ENCODE results near the gene CDCA4. TPM values are rescaled to one million over a fixed set of nuclear protein-coding genes. Genes with fewer than 3 reads are reported as not detected.

Gene CDCA4
- polyA plus RNA-seq, 1 donor from 2014 or later, result 5.4 TPM

- H2AFZ ChIP-seq (ENCODE audit: low read depth, low read length), result no peak overlapping the region
These were observed 45.2 kb downstream of the CDCA4 start for GRCh38 chr14:104975481-104976197.

GRCh38 chr14:104974665-104975390 lies 46.1 kb downstream of the CDCA4 start:
- no peak overlapping the region for H3K4me2 ChIP-seq (ENCODE audit: low read length)
- H3F3A ChIP-seq (ENCODE audit: insufficient read depth, low read length, poor library complexity, severe bottlenecking), result no peaks in the 10 kb centered on the region
- no peaks in the 10 kb centered on the region for H4K20me1 ChIP-seq (ENCODE audit: insufficient read depth)
- H3K9me2 ChIP-seq (ENCODE audit: insufficient read depth, low read length), result no peaks in the 10 kb centered on the region
- peaks cover 27% of the 10 kb centered on the region for H3K27me3 ChIP-seq (ENCODE audit: insufficient read depth, low read depth, low read length)
- H3K9me3 ChIP-seq (ENCODE audit: low read length), result no peaks in the 10 kb centered on the region
- no peak overlapping the region for H3K4me3 ChIP-seq (ENCODE audit: low read length)
- no peak overlapping the region for H2AFZ ChIP-seq (ENCODE audit: low read depth, low read length)
- no peaks in the 10 kb centered on the region for H3K36me3 ChIP-seq (ENCODE audit: insufficient read depth, low read length)
- no peak overlapping the region for H3K27ac ChIP-seq (ENCODE audit: low read length)
- H3K79me2 ChIP-seq (replicated peaks; ENCODE audit: insufficient read depth, low read length), result no peaks in the 10 kb centered on the region
- no peak overlapping the region for H3K9ac ChIP-seq (ENCODE audit: low read length)
- no peak for TF ChIP-seq EZH2 (IDR thresholded peaks at IDR 0.05; ENCODE audit: borderline replicate concordance, insufficient read depth, low read length, poor library complexity, severe bottlenecking)
- TF ChIP-seq RAD21 (conservative IDR thresholded peaks at IDR 0.05), result no peak
- TF ChIP-seq MXI1 (conservative IDR thresholded peaks at IDR 0.05; ENCODE audit: poor library complexity, severe bottlenecking), result no peak
- no peak for TF ChIP-seq SMC3 (conservative IDR thresholded peaks at IDR 0.05; ENCODE audit: poor library complexity)
- no peak for TF ChIP-seq EP300 (conservative IDR thresholded peaks at IDR 0.05; ENCODE audit: poor library complexity, severe bottlenecking)
- TF ChIP-seq CTCF (IDR thresholded peaks at IDR 0.05; ENCODE audit: poor library complexity, severe bottlenecking), result no peak
- TF ChIP-seq POLR2AphosphoS5 (IDR thresholded peaks at IDR 0.05), result no peak
- TF ChIP-seq TAF1 (IDR thresholded peaks at IDR 0.05; ENCODE audit: low read depth), result no peak

More at GRCh38 chr14:104975481-104976197, 45.2 kb downstream of the CDCA4 start:
- no peaks in the 10 kb centered on the region for H3K9me3 ChIP-seq (ENCODE audit: low read length)
- H3K27ac ChIP-seq (ENCODE audit: low read length), result no peak overlapping the region
- no peaks in the 10 kb centered on the region for H4K20me1 ChIP-seq (ENCODE audit: insufficient read depth)
- no peaks in the 10 kb centered on the region for H3K36me3 ChIP-seq (ENCODE audit: insufficient read depth, low read length)
- no peak overlapping the region for H3K9ac ChIP-seq (ENCODE audit: low read length)
- H3K9me2 ChIP-seq (ENCODE audit: insufficient read depth, low read length), result no peaks in the 10 kb centered on the region
- peaks cover 27% of the 10 kb centered on the region for H3K27me3 ChIP-seq (ENCODE audit: insufficient read depth, low read depth, low read length)
- H3F3A ChIP-seq (ENCODE audit: insufficient read depth, low read length, poor library complexity, severe bottlenecking), result no peaks in the 10 kb centered on the region
- H3K4me3 ChIP-seq (ENCODE audit: low read length), result no peak overlapping the region
- TF ChIP-seq POLR2AphosphoS5 (IDR thresholded peaks at IDR 0.05) (no peak), RAD21 (conservative IDR thresholded peaks at IDR 0.05) (no peak), EP300 (conservative IDR thresholded peaks at IDR 0.05; ENCODE audit: poor library complexity, severe bottlenecking) (no peak), CTCF (IDR thresholded peaks at IDR 0.05; ENCODE audit: poor library complexity, severe bottlenecking) (no peak), TAF1 (IDR thresholded peaks at IDR 0.05; ENCODE audit: low read depth) (no peak), SMC3 (conservative IDR thresholded peaks at IDR 0.05; ENCODE audit: poor library complexity) (no peak), MXI1 (conservative IDR thresholded peaks at IDR 0.05; ENCODE audit: poor library complexity, severe bottlenecking) (no peak), EZH2 (IDR thresholded peaks at IDR 0.05; ENCODE audit: borderline replicate concordance, insufficient read depth, low read length, poor library complexity, severe bottlenecking) (no peak)
- TF ChIP-seq, protein P1, sequence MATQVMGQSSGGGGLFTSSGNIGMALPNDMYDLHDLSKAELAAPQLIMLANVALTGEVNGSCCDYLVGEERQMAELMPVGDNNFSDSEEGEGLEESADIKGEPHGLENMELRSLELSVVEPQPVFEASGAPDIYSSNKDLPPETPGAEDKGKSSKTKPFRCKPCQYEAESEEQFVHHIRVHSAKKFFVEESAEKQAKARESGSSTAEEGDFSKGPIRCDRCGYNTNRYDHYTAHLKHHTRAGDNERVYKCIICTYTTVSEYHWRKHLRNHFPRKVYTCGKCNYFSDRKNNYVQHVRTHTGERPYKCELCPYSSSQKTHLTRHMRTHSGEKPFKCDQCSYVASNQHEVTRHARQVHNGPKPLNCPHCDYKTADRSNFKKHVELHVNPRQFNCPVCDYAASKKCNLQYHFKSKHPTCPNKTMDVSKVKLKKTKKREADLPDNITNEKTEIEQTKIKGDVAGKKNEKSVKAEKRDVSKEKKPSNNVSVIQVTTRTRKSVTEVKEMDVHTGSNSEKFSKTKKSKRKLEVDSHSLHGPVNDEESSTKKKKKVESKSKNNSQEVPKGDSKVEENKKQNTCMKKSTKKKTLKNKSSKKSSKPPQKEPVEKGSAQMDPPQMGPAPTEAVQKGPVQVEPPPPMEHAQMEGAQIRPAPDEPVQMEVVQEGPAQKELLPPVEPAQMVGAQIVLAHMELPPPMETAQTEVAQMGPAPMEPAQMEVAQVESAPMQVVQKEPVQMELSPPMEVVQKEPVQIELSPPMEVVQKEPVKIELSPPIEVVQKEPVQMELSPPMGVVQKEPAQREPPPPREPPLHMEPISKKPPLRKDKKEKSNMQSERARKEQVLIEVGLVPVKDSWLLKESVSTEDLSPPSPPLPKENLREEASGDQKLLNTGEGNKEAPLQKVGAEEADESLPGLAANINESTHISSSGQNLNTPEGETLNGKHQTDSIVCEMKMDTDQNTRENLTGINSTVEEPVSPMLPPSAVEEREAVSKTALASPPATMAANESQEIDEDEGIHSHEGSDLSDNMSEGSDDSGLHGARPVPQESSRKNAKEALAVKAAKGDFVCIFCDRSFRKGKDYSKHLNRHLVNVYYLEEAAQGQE (IDR thresholded peaks at IDR 0.05; ENCODE audit: borderline replicate concordance), result no peak
- H3K79me2 ChIP-seq (replicated peaks; ENCODE audit: insufficient read depth, low read length), result no peaks in the 10 kb centered on the region
- no peak overlapping the region for H3K4me2 ChIP-seq (ENCODE audit: low read length)

Data from neural cell (in vitro differentiated cells).